OCI-LY7 (cell line): ENCODE measurements around the gene BLM. TPM values are rescaled to one million over a fixed set of nuclear protein-coding genes. Genes with fewer than 3 reads are reported as not detected.

Source experiments
- BruUV-seq: library from RNA; stranded (reverse); fragments of 400-500 nt; replicated peaks from 2 replicates; lab custom pipeline; 2021; lab: Mats Ljungman, UMichigan
- CTCF ChIA-PET: fragments of 300-600 bp; sonication (Branson Sonifier 250); formaldehyde crosslinking; loops from one replicate; lab custom pipeline; 2022; ENCODE audit warnings: antibody characterized with exemption; ENCODE audit not compliant: unreplicated experiment; lab: Charles Lee
- POLR2A ChIA-PET: fragments of 300-600 bp; sonication (Branson Sonifier 250); formaldehyde crosslinking; loops from one replicate; lab custom pipeline; 2022; ENCODE audit warnings: antibody characterized with exemption; lab: Charles Lee
- DNase-seq: peaks from one replicate; pipeline ENCODE4 v3.0.0-alpha.2; 2015; ENCODE audit warnings: low spot score
- H2AFZ ChIP-seq: fragments of 200-600 bp; sonication (generic), shearing (Covaris generic); 2 replicates; pipeline ENCODE4 v1.6.1; 2014; ENCODE audit warnings: mild to moderate bottlenecking, antibody characterized with exemption, low read length, moderate library complexity
- H3K27ac ChIP-seq: fragments of 200-600 bp; sonication (generic); 2 replicates; pipeline ENCODE4 v1.5.1; 2014; ENCODE audit warnings: mixed run types, low read depth, mild to moderate bottlenecking, moderate library complexity, low read length, inconsistent platforms; ENCODE audit not compliant: poor library complexity, severe bottlenecking
- H3K36me3 ChIP-seq: fragments of 200-600 bp; sonication (generic); 2 replicates; pipeline ENCODE4 v1.6.1; 2014; ENCODE audit warnings: mild to moderate bottlenecking, antibody characterized with exemption, low read length, moderate library complexity, mixed read lengths; ENCODE audit not compliant: insufficient read depth
- H3K4me1 ChIP-seq: fragments of 200-600 bp; sonication (generic); 2 replicates; pipeline ENCODE4 v1.5.1; 2014; ENCODE audit warnings: mild to moderate bottlenecking, low read length; ENCODE audit not compliant: insufficient read depth, poor library complexity, severe bottlenecking
- H3K4me2 ChIP-seq: fragments of 200-600 bp; sonication (generic); 2 replicates; pipeline ENCODE4 v1.6.1; 2014; ENCODE audit warnings: mild to moderate bottlenecking, low read length
- H3K4me3 ChIP-seq: fragments of 200-600 bp; sonication (generic); 2 replicates; pipeline ENCODE4 v1.5.1; 2014; ENCODE audit warnings: mild to moderate bottlenecking, low read depth, low read length; ENCODE audit not compliant: poor library complexity, severe bottlenecking
- H3K79me2 ChIP-seq: fragments of 200-600 bp; sonication (generic); 2 replicates; pipeline ENCODE4 v1.6.1; 2016; ENCODE audit warnings: low read depth, mild to moderate bottlenecking, low read length, moderate library complexity, mixed read lengths; ENCODE audit not compliant: insufficient read depth
- H3K9me2 ChIP-seq: fragments of 200-600 bp; sonication (generic); 2 replicates; pipeline ENCODE4 v1.6.1; 2016; ENCODE audit warnings: mild to moderate bottlenecking, low read length, mixed read lengths; ENCODE audit not compliant: insufficient read depth
- H3K9me3 ChIP-seq: fragments of 200-600 bp; sonication (generic); 2 replicates; pipeline ENCODE4 v1.6.1; 2014; ENCODE audit warnings: mild to moderate bottlenecking, mixed run types, low read length, mixed read lengths
- H4K20me1 ChIP-seq: fragments of 200-600 bp; sonication (generic); 2 replicates; pipeline ENCODE4 v1.6.1; 2014; ENCODE audit warnings: mild to moderate bottlenecking, antibody characterized with exemption, low read length, moderate library complexity, mixed read lengths; ENCODE audit not compliant: insufficient read depth
- CTCF ChIP-seq: fragments of 200-600 bp; sonication (generic); conservative IDR thresholded peaks from 2 replicates; pipeline ENCODE4 v1.5.1; 2014; ENCODE audit warnings: mild to moderate bottlenecking, antibody characterized with exemption, low read length, moderate library complexity, mixed read lengths
- EZH2phosphoT487 ChIP-seq: fragments of 200-600 bp; sonication (generic); IDR thresholded peaks from 2 replicates; pipeline ENCODE4 v1.6.1; 2018; ENCODE audit warnings: low read depth, borderline replicate concordance, mild to moderate bottlenecking, mixed run types, antibody characterized with exemption, low read length, moderate library complexity, mixed read lengths
- intact Hi-C: fragments of 100-400 bp; cut with micrococcal nuclease; formaldehyde crosslinking; loops from one replicate; pipeline ENCODE4 v1.10.0; 2022; ENCODE audit not compliant: unreplicated experiment
- total RNA-seq, 2 experiments: library from RNA; depleted of rRNA in 1 of 2; stranded (reverse); fragments of >200 nt in 1 of 2; shearing (Covaris generic) in 1 of 2; gene quantifications; 2 replicates each; pipeline ENCODE4 v1.2.3, GENCODE V29; 2014 to 2022

Gene BLM
- total RNA-seq, 2 experiments from 2014 or later = 47.1 to 51.8 TPM

DNA sequence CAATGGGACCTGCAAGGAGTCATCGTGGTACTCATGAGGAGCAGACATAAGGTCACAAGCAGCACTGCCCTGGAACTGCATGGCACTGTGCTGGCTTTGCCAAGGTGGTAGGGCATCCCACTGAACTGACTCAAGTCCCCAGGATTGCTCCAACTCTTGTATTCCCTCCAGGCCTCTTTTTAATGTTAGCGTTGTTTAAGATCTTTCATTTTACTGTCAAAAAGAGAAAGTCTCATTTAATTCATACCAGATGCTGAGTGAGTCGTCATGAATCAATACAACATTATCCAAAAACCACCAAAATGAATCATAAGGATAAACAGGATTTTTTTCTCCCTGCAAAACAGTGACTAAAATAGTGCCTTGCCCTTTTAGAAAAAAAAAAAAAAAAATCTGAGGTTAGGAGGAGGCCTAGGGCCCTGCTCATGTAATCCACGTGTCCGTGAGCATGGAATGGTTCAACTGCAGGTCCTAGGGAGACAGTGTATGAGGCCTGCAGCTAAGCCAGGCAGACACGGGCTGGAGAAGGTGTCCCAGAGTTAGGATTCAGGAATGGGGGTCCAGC lies 36.7 kb upstream of the BLM start:
- ChIA-PET POLR2A (no interaction called here), CTCF (interaction anchor here (0.6 kb wide), 1 partner anchor 144 kb away, joined by 4 read pairs; no protein-coding TSS in a partner anchor)
- Histone ChIP-seq H3K9me2 (no peaks in the 10 kb centered on the region), H3K36me3 (no peaks in the 10 kb centered on the region), H3K4me2 (no peak overlapping the region), H3K27ac (no peak overlapping the region), H3K4me1 (no peaks in the 10 kb centered on the region), H2AFZ (no peak overlapping the region), H4K20me1 (no peaks in the 10 kb centered on the region), H3K4me3 (no peak overlapping the region), H3K9me3 (no peaks in the 10 kb centered on the region), H3K79me2 (no peaks in the 10 kb centered on the region)
- intact Hi-C loops = no loop called here
- TF ChIP-seq EZH2phosphoT487 (no peak), CTCF (no peak)
- DNase-seq = no peak
- BruUV-seq = no TSS peak

DNA sequence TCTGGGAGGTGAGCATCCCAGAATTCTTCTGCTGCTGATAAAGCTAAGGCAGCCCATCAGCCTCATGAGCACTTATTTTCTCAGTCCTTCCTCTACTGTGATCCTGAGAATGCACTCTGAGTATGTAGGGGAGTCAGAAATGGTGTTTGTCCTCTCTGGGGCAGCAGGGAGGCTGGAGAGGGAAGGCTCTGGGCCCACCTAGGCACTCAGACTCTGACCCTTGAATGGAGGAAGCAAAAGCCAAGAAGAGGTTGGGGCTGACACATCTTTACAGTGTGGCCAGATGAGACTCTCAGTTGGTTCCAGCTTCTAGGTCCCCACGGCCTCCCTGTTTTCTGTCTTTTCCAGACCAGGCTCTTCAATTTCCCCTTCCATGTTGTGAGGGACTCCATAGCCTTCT lies 36.1 kb upstream of the BLM start:
- Histone ChIP-seq H3K27ac (no peak overlapping the region), H3K4me3 (no peak overlapping the region), H3K9me2 (no peaks in the 10 kb centered on the region), H3K36me3 (no peaks in the 10 kb centered on the region), H3K4me1 (peaks cover 1% of the 10 kb centered on the region), H3K79me2 (no peaks in the 10 kb centered on the region), H3K4me2 (no peak overlapping the region), H4K20me1 (no peaks in the 10 kb centered on the region), H3K9me3 (no peaks in the 10 kb centered on the region), H2AFZ (no peak overlapping the region)
- no peak for TF ChIP-seq CTCF
- TF ChIP-seq EZH2phosphoT487 = no peak
- no peak for DNase-seq
- intact Hi-C loops = no loop called here
- POLR2A ChIA-PET = no interaction called here
- no TSS peak for BruUV-seq
- CTCF ChIA-PET = interaction anchor here (0.6 kb wide), 1 partner anchor 145 kb away, joined by 4 read pairs; no protein-coding TSS in a partner anchor

DNA sequence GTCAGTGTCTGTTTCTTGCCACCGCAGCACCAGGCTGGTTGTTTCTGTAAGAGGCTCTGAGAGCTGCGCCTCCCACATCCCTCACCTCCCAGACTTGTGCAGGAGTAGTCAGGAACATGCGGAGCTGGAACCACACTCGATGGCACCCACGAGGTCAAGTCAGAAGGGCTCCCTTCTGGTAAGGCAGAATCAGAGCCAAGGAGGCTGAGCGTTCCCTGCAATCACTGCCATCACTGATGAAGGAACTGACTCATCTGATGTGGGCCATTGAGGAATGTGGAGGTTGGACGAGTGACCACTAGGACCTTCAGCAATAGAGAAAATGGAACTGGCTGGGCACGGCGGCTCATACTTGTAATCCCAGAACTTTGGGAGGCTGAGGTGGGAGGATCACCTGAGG lies 35.7 kb upstream of the BLM start:
- Histone ChIP-seq H3K4me3 (no peak overlapping the region), H4K20me1 (no peaks in the 10 kb centered on the region), H3K9me3 (no peaks in the 10 kb centered on the region), H3K9me2 (no peaks in the 10 kb centered on the region), H2AFZ (no peak overlapping the region), H3K4me1 (peaks cover 5% of the 10 kb centered on the region), H3K79me2 (no peaks in the 10 kb centered on the region), H3K27ac (no peak overlapping the region), H3K36me3 (no peaks in the 10 kb centered on the region), H3K4me2 (no peak overlapping the region)
- TF ChIP-seq CTCF (no peak), EZH2phosphoT487 (no peak)
- CTCF ChIA-PET = no interaction called here
- intact Hi-C loops = no loop called here
- POLR2A ChIA-PET = no interaction called here
- no TSS peak for BruUV-seq
- DNase-seq = no peak
